HK-2 (cell line): ENCODE measurements around the gene GTF2F2.
"Not testable (repeated sequence)": the region's sequence is repeated elsewhere in the genome, so short reads cannot be mapped to it uniquely, and the experiment has no call there.

Source experiments
- DNase-seq: peaks from one replicate; pipeline ENCODE4 v3.0.0-alpha.2; 2018; ENCODE audit not compliant: unreplicated experiment

The GTF2F2 gene

GRCh38 chr13:45255247-45255987 is 135.1 kb downstream of the GTF2F2 start:
- DNase-seq: no peak

- no peak for DNase-seq
Observed at GRCh38 chr13:45256254-45256653, 135.9 kb downstream of the GTF2F2 start.

- no peak for DNase-seq
Observed at GRCh38 chr13:45257638-45258333, 137.5 kb downstream of the GTF2F2 start.

GRCh38 chr13:45258334-45258675 is 138.0 kb downstream of the GTF2F2 start:
- DNase-seq: no peak

- no peak for DNase-seq
Observed at GRCh38 chr13:45267215-45267614, 146.9 kb downstream of the GTF2F2 start.

- DNase-seq: peak; percentile 10
Observed at GRCh38 chr13:45269204-45269603, 148.9 kb downstream of the GTF2F2 start.

GRCh38 chr13:45276913-45277312 is 156.6 kb downstream of the GTF2F2 start:
- no peak for DNase-seq

GRCh38 chr13:45278096-45278645 is 157.9 kb downstream of the GTF2F2 start:
- DNase-seq: no peak

- DNase-seq: no peak
Observed at GRCh38 chr13:45280011-45280410, 159.7 kb downstream of the GTF2F2 start.

GRCh38 chr13:45280751-45281634 is 160.7 kb downstream of the GTF2F2 start:
- DNase-seq: peak; percentile 66

- no peak for DNase-seq
Observed at GRCh38 chr13:45282994-45283393, 162.7 kb downstream of the GTF2F2 start.

GRCh38 chr13:45289936-45290563 is 169.7 kb downstream of the GTF2F2 start:
- DNase-seq: no peak

GRCh38 chr13:45292176-45292575 is 171.9 kb downstream of the GTF2F2 start:
- no peak for DNase-seq

- DNase-seq: no peak
Observed at GRCh38 chr13:45295536-45295935, 175.2 kb downstream of the GTF2F2 start.

- DNase-seq: no peak
Observed at GRCh38 chr13:45296259-45296658, 175.9 kb downstream of the GTF2F2 start.

GRCh38 chr13:45297456-45298205 is 177.3 kb downstream of the GTF2F2 start:
- no peak for DNase-seq

GRCh38 chr13:45298206-45298505 is 177.8 kb downstream of the GTF2F2 start:
- no peak for DNase-seq

GRCh38 chr13:45298550-45298949 is 178.2 kb downstream of the GTF2F2 start:
- not testable (repeated sequence) for DNase-seq

GRCh38 chr13:45299194-45299593 is 178.9 kb downstream of the GTF2F2 start:
- no peak for DNase-seq

- DNase-seq: no peak
Observed at GRCh38 chr13:45300190-45300985, 180.1 kb downstream of the GTF2F2 start.
